Endothelial cell of umbilical vein (primary cell): ENCODE data around the gene KPTN. TPM values are rescaled to one million over a fixed set of nuclear protein-coding genes. Genes with fewer than 3 reads are reported as not detected.

ENCODE experiments used
- BruUV-seq: library from RNA; stranded (reverse); fragments of 400-500 nt; replicated peaks from 2 replicates; lab custom pipeline; 2021; lab: Mats Ljungman, UMichigan
- CTCF ChIA-PET: fragments of 300-600, 350-600 bp; sonication (Branson Sonifier 250); formaldehyde crosslinking; loops from one replicate; lab custom pipeline; 2021; ENCODE audit warnings: antibody characterized with exemption, inconsistent platforms; lab: Charles Lee
- POLR2A ChIA-PET: fragments of 300-600, 350-600 bp; sonication (Branson Sonifier 250); formaldehyde crosslinking; loops from one replicate; lab custom pipeline; 2021; ENCODE audit warnings: antibody characterized with exemption, inconsistent platforms; lab: Charles Lee
- DNase-seq: peaks from one replicate; pipeline ENCODE4 v3.0.0-alpha.2; 2011; ENCODE audit warnings: low read depth, low spot score
- FAIRE-seq: peaks from 2 replicates; lab custom pipeline; 2011; peaks lifted over from hg19 to GRCh38; lab: Jason Lieb, UNC
- H2AFZ ChIP-seq: 2 replicates; pipeline ENCODE4 v1.6.0; 2012; ENCODE audit warnings: low read depth, low read length, control low read depth, inconsistent platforms
- H3K27ac ChIP-seq: 2 replicates; pipeline ENCODE4 v1.5.1; 2011; ENCODE audit warnings: low read depth, mild to moderate bottlenecking, control low read depth, low read length, moderate library complexity; ENCODE audit not compliant: insufficient read depth
- H3K27me3 ChIP-seq, 2 experiments: 2 replicates each; pipeline versions ENCODE4 v1.6.0 to v1.6.1; 2011; ENCODE audit warnings: low read length in 2 of 2, mixed read lengths in 1 of 2; ENCODE audit not compliant: control insufficient read depth in 2 of 2, insufficient read depth in 2 of 2
- H3K36me3 ChIP-seq, 2 experiments: 2 replicates in 1 of 2; 3 replicates in 1 of 2; pipeline ENCODE4 v1.5.1; 2011; ENCODE audit warnings: low read length in 2 of 2, mild to moderate bottlenecking in 1 of 2, moderate library complexity in 1 of 2; ENCODE audit not compliant: control insufficient read depth in 2 of 2, insufficient read depth in 2 of 2; ENCODE audit errors: extremely low read depth in 1 of 2
- H3K4me1 ChIP-seq: 3 replicates; pipeline ENCODE4 v1.5.1; 2011; ENCODE audit warnings: mild to moderate bottlenecking, low read length; ENCODE audit not compliant: control insufficient read depth, insufficient read depth; ENCODE audit errors: extremely low read depth
- H3K4me2 ChIP-seq: 2 replicates; pipeline ENCODE4 v1.6.1; 2011; ENCODE audit warnings: low read length, control low read depth, mixed read lengths; ENCODE audit not compliant: insufficient read depth
- H3K4me3 ChIP-seq, 3 experiments: fragments of 200-600 bp in 1 of 3; sonication (generic), shearing (Covaris generic) in 1 of 3; replicated peaks in 1 of 3; 2 replicates each; pipeline ENCODE4 v1.5.1; 2011 to 2016; ENCODE audit warnings: control low read depth in 3 of 3, low read length in 3 of 3, mild to moderate bottlenecking in 2 of 3, inconsistent platforms in 1 of 3, low read depth in 1 of 3, moderate library complexity in 1 of 3; ENCODE audit not compliant: insufficient read depth in 1 of 3
- H3K79me2 ChIP-seq: 2 replicates; pipeline ENCODE4 v1.6.0; 2012; ENCODE audit warnings: low read length, inconsistent platforms; ENCODE audit not compliant: control insufficient read depth, insufficient read depth
- H3K9ac ChIP-seq: replicated peaks from 2 replicates; pipeline ENCODE3; 2011; ENCODE audit warnings: low read length, control low read depth; ENCODE audit not compliant: insufficient read depth; ENCODE audit errors: extremely low read depth
- H3K9me1 ChIP-seq: replicated peaks from 3 replicates; pipeline ENCODE4 v1.6.0; 2011; ENCODE audit warnings: mild to moderate bottlenecking, low read length; ENCODE audit not compliant: control insufficient read depth, insufficient read depth; ENCODE audit errors: extremely low read depth
- H3K9me3 ChIP-seq: replicated peaks from 2 replicates; pipeline ENCODE4 v1.5.1; 2012; ENCODE audit warnings: low read length, inconsistent platforms; ENCODE audit not compliant: control insufficient read depth, insufficient read depth
- H4K20me1 ChIP-seq: replicated peaks from 2 replicates; pipeline ENCODE3; 2011; ENCODE audit warnings: mild to moderate bottlenecking, low read length; ENCODE audit not compliant: control insufficient read depth, insufficient read depth; ENCODE audit errors: extremely low read depth
- CTCF ChIP-seq, 2 donors: IDR thresholded peaks; 1 replicate in 1 of 2; 2 replicates in 1 of 2; pipeline ENCODE4 v1.5.1; 2011; ENCODE audit warnings: low read length in 2 of 2, mild to moderate bottlenecking in 2 of 2, moderate library complexity in 2 of 2, control low read depth in 1 of 2, inconsistent platforms in 1 of 2, low read depth in 1 of 2; ENCODE audit not compliant: insufficient read depth in 1 of 2; ENCODE audit errors: extremely low read depth in 1 of 2
- EZH2 ChIP-seq: IDR thresholded peaks from 2 replicates; pipeline ENCODE4 v1.6.1; 2012; ENCODE audit warnings: borderline replicate concordance, low read depth, mild to moderate bottlenecking, moderate library complexity, low read length, inconsistent platforms; ENCODE audit not compliant: severe bottlenecking
- FOS ChIP-seq: IDR thresholded peaks from 2 replicates; pipeline ENCODE4 v1.6.1; 2011; ENCODE audit warnings: mild to moderate bottlenecking, low read length, moderate library complexity, borderline replicate concordance; ENCODE audit not compliant: insufficient read depth
- GATA2 ChIP-seq: IDR thresholded peaks from 2 replicates; pipeline ENCODE4 v1.7.0; 2011; ENCODE audit warnings: low read depth, mild to moderate bottlenecking, moderate library complexity, mixed read lengths, low read length; ENCODE audit not compliant: insufficient read length, insufficient read depth
- JUN ChIP-seq: IDR thresholded peaks from 2 replicates; pipeline ENCODE4 v1.6.1; 2011; ENCODE audit warnings: borderline replicate concordance, low read depth; ENCODE audit not compliant: insufficient read length, insufficient read depth
- MYC ChIP-seq: IDR thresholded peaks from one replicate; pipeline ENCODE4 v1.6.1; 2011; ENCODE audit warnings: mild to moderate bottlenecking, low read depth, low read length
- POLR2A ChIP-seq: IDR thresholded peaks from 2 replicates; pipeline ENCODE4 v1.6.1; 2012; ENCODE audit warnings: low read depth, mild to moderate bottlenecking, control low read depth, low read length
- POLR2AphosphoS5 ChIP-seq: IDR thresholded peaks from 2 replicates; pipeline ENCODE4 v1.6.1; 2012; ENCODE audit warnings: low read depth, mild to moderate bottlenecking, control low read depth, low read length, moderate library complexity; ENCODE audit not compliant: insufficient read depth
- dilution Hi-C: fragments of 300-500 bp; cut with MboI; formaldehyde crosslinking; loops from one replicate; pipeline ENCODE4 v1.15.0; 2019; ENCODE audit warnings: low sequenced_read_pairs; ENCODE audit not compliant: extremely low pct_ligation_motif_present
- intact Hi-C: fragments of 100-400 bp; cut with micrococcal nuclease; formaldehyde crosslinking; loops from one replicate; pipeline ENCODE4 v1.10.0; 2022
- polyA plus RNA-seq, 4 experiments: library from polyadenylated mRNA; depleted of rRNA in 3 of 4; stranded (reverse) in 3 of 4; unstranded in 1 of 4; fragments of >200 nt; gene quantifications; 2 replicates each; pipeline versions ENCODE4 v1.2.1 to v1.2.3, GENCODE V29; 2011 to 2012; ENCODE audit warnings: missing spikeins in 1 of 4
- total RNA-seq: library from RNA; stranded (reverse); gene quantifications from 2 replicates; pipeline ENCODE4 v1.2.3, GENCODE V29; 2021
- TF ChIP-seq, protein P1 (sequence below): IDR thresholded peaks from 2 replicates; pipeline ENCODE4 v1.6.1; 2011; ENCODE audit not compliant: insufficient read depth, insufficient read length

The KPTN gene
- total and polyA plus RNA-seq, 2 donors (not counting 3 experiments of a cell fraction or from before 2014, with no cell fraction given): 14.7 to 15.5 TPM

- Histone ChIP-seq H3K79me2 (no peaks in the 10 kb centered on the region), H3K27me3 (peaks cover 9 to 14% of the 10 kb centered on the region in 2 experiments), H3K4me1 (peaks cover 8% of the 10 kb centered on the region), H3K4me3 (no peak overlapping the region), H3K9me1 (no peaks in the 10 kb centered on the region), H4K20me1 (no peaks in the 10 kb centered on the region), H3K9ac (no peak overlapping the region), H3K9me3 (no peaks in the 10 kb centered on the region), H3K27ac (no peak overlapping the region), H2AFZ (peak overlapping the region; percentile 55), H3K4me2 (peak overlapping the region; percentile 43), H3K36me3 (no peaks in the 10 kb centered on the region)
- ChIA-PET CTCF (interaction anchor here (0.6 to 3.8 kb wide), 34 partner anchors 9 to 291 kb away, joined by 3 to 63 read pairs (median 5); partner anchors contain the start of genes DHX34, EHD2, INAFM1 and KPTN), POLR2A (interaction anchor here (0.6 to 1.4 kb wide), 2 partner anchors 87 to 202 kb away, joined by 3 to 5 read pairs; no protein-coding TSS in a partner anchor)
- BruUV-seq: no TSS peak
- intact Hi-C loops: loop anchor here (2.0 to 5.0 kb wide), 3 partner anchors 54 to 359 kb away; partner anchors contain the start of genes KPTN and NAPA
- TF ChIP-seq POLR2AphosphoS5 (no peak), MYC (no peak), EZH2 (no peak), FOS (no peak), GATA2 (no peak), CTCF (IDR thresholded peaks at IDR 0.05; ENCODE audit: extremely low read depth in 1 of 2, insufficient read depth in 1 of 2, low read depth in 1 of 2, low read length in 2 of 2) (no peak), JUN (no peak), POLR2A (no peak)
- TF ChIP-seq, protein P1, sequence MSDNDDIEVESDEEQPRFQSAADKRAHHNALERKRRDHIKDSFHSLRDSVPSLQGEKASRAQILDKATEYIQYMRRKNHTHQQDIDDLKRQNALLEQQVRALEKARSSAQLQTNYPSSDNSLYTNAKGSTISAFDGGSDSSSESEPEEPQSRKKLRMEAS: no peak
- dilution Hi-C loops: no loop called here
- DNase-seq: peak; percentile 99
- FAIRE-seq: peak; percentile 96
These were observed 55.7 kb downstream of the KPTN start for GRCh38 chr19:47428177-47428894.
